ENCODE results near the gene SLC41A1.

SLC41A1 gene

GRCh38 chr1:205791568-205792180 is 21.3 kb downstream of the SLC41A1 start:
- Histone ChIP-seq H3K27ac (ENCODE audit: low read depth in 2 of 2, low read length in 2 of 2) (no peak overlapping the region), H3K4me3 (ENCODE audit: low read length in 2 of 2) (no peak overlapping the region), H3K27me3 (ENCODE audit: control insufficient read depth in 2 of 2, insufficient read depth in 2 of 2, low read length in 2 of 2) (no peaks in the 10 kb centered on the region), H3K36me3 (ENCODE audit: control insufficient read depth in 2 of 2, insufficient read depth in 2 of 2, low read length in 2 of 2) (peaks cover 0 to 11% of the 10 kb centered on the region in 2 donors), H3K9me3 (ENCODE audit: control insufficient read depth in 2 of 2, low read length in 2 of 2) (no peaks in the 10 kb centered on the region), H3K4me1 (ENCODE audit: control insufficient read depth in 2 of 2, insufficient read depth in 2 of 2, low read length in 2 of 2) (no peaks in the 10 kb centered on the region), H3K9ac (ENCODE audit: low read depth in 1 of 2, low read length in 2 of 2) (no peak overlapping the region)

- Histone ChIP-seq H3K27ac (ENCODE audit: low read depth in 2 of 2, low read length in 2 of 2) (no peak overlapping the region), H3K9ac (ENCODE audit: low read depth in 1 of 2, low read length in 2 of 2) (no peak overlapping the region)
Observed at GRCh38 chr1:205787287-205787916, 25.6 kb downstream of the SLC41A1 start.

GRCh38 chr1:205786601-205787000 is 26.4 kb downstream of the SLC41A1 start:
- Histone ChIP-seq H3K27ac (ENCODE audit: low read depth in 2 of 2, low read length in 2 of 2) (no peak overlapping the region), H3K4me3 (ENCODE audit: low read length in 2 of 2) (no peak overlapping the region)

More at GRCh38 chr1:205787287-205787916, 25.6 kb downstream of the SLC41A1 start:
- Histone ChIP-seq H3K9me3 (ENCODE audit: control insufficient read depth in 2 of 2, low read length in 2 of 2) (no peaks in the 10 kb centered on the region), H3K4me1 (ENCODE audit: control insufficient read depth in 2 of 2, insufficient read depth in 2 of 2, low read length in 2 of 2) (no peaks in the 10 kb centered on the region), H3K36me3 (ENCODE audit: control insufficient read depth in 2 of 2, insufficient read depth in 2 of 2, low read length in 2 of 2) (no peaks in the 10 kb centered on the region), H3K4me3 (ENCODE audit: low read length in 2 of 2) (no peak overlapping the region), H3K27me3 (ENCODE audit: control insufficient read depth in 2 of 2, insufficient read depth in 2 of 2, low read length in 2 of 2) (no peaks in the 10 kb centered on the region)

GRCh38 chr1:205785446-205785845 is 27.6 kb downstream of the SLC41A1 start:
- Histone ChIP-seq H3K27ac (ENCODE audit: low read depth in 2 of 2, low read length in 2 of 2) (no peak overlapping the region), H3K4me1 (ENCODE audit: control insufficient read depth in 2 of 2, insufficient read depth in 2 of 2, low read length in 2 of 2) (no peaks in the 10 kb centered on the region), H3K36me3 (ENCODE audit: control insufficient read depth in 2 of 2, insufficient read depth in 2 of 2, low read length in 2 of 2) (no peaks in the 10 kb centered on the region), H3K27me3 (ENCODE audit: control insufficient read depth in 2 of 2, insufficient read depth in 2 of 2, low read length in 2 of 2) (no peaks in the 10 kb centered on the region), H3K4me3 (ENCODE audit: low read length in 2 of 2) (no peak overlapping the region), H3K9me3 (ENCODE audit: control insufficient read depth in 2 of 2, low read length in 2 of 2) (no peaks in the 10 kb centered on the region), H3K9ac (ENCODE audit: low read depth in 1 of 2, low read length in 2 of 2) (no peak overlapping the region)

More at GRCh38 chr1:205786601-205787000, 26.4 kb downstream of the SLC41A1 start:
- no peaks in the 10 kb centered on the region for H3K36me3 ChIP-seq (ENCODE audit: control insufficient read depth in 2 of 2, insufficient read depth in 2 of 2, low read length in 2 of 2)
- H3K4me1 ChIP-seq (ENCODE audit: control insufficient read depth in 2 of 2, insufficient read depth in 2 of 2, low read length in 2 of 2), result no peaks in the 10 kb centered on the region
- no peaks in the 10 kb centered on the region for H3K27me3 ChIP-seq (ENCODE audit: control insufficient read depth in 2 of 2, insufficient read depth in 2 of 2, low read length in 2 of 2)
- no peaks in the 10 kb centered on the region for H3K9me3 ChIP-seq (ENCODE audit: control insufficient read depth in 2 of 2, low read length in 2 of 2)
- no peak overlapping the region for H3K9ac ChIP-seq (ENCODE audit: low read depth in 1 of 2, low read length in 2 of 2)

GRCh38 chr1:205783904-205784303 is 29.1 kb downstream of the SLC41A1 start:
- H3K4me3 ChIP-seq (ENCODE audit: low read length in 2 of 2), result no peak overlapping the region
- H3K9ac ChIP-seq (ENCODE audit: low read depth in 1 of 2, low read length in 2 of 2), result no peak overlapping the region
- H3K36me3 ChIP-seq (ENCODE audit: control insufficient read depth in 2 of 2, insufficient read depth in 2 of 2, low read length in 2 of 2), result no peaks in the 10 kb centered on the region
- no peaks in the 10 kb centered on the region for H3K9me3 ChIP-seq (ENCODE audit: control insufficient read depth in 2 of 2, low read length in 2 of 2)
- no peaks in the 10 kb centered on the region for H3K4me1 ChIP-seq (ENCODE audit: control insufficient read depth in 2 of 2, insufficient read depth in 2 of 2, low read length in 2 of 2)
- H3K27ac ChIP-seq (ENCODE audit: low read depth in 2 of 2, low read length in 2 of 2), result no peak overlapping the region
- no peaks in the 10 kb centered on the region for H3K27me3 ChIP-seq (ENCODE audit: control insufficient read depth in 2 of 2, insufficient read depth in 2 of 2, low read length in 2 of 2)

GRCh38 chr1:205783433-205783795 is 29.6 kb downstream of the SLC41A1 start:
- H3K9me3 ChIP-seq (ENCODE audit: control insufficient read depth in 2 of 2, low read length in 2 of 2), result no peaks in the 10 kb centered on the region
- no peak overlapping the region for H3K4me3 ChIP-seq (ENCODE audit: low read length in 2 of 2)
- no peaks in the 10 kb centered on the region for H3K36me3 ChIP-seq (ENCODE audit: control insufficient read depth in 2 of 2, insufficient read depth in 2 of 2, low read length in 2 of 2)
- H3K9ac ChIP-seq (ENCODE audit: low read depth in 1 of 2, low read length in 2 of 2), result no peak overlapping the region
- H3K27ac ChIP-seq (ENCODE audit: low read depth in 2 of 2, low read length in 2 of 2), result no peak overlapping the region
- H3K27me3 ChIP-seq (ENCODE audit: control insufficient read depth in 2 of 2, insufficient read depth in 2 of 2, low read length in 2 of 2), result no peaks in the 10 kb centered on the region
- H3K4me1 ChIP-seq (ENCODE audit: control insufficient read depth in 2 of 2, insufficient read depth in 2 of 2, low read length in 2 of 2), result no peaks in the 10 kb centered on the region

- H3K27me3 ChIP-seq (ENCODE audit: control insufficient read depth in 2 of 2, insufficient read depth in 2 of 2, low read length in 2 of 2), result no peaks in the 10 kb centered on the region
- H3K4me3 ChIP-seq (ENCODE audit: low read length in 2 of 2), result no peak overlapping the region
- no peaks in the 10 kb centered on the region for H3K36me3 ChIP-seq (ENCODE audit: control insufficient read depth in 2 of 2, insufficient read depth in 2 of 2, low read length in 2 of 2)
- no peaks in the 10 kb centered on the region for H3K9me3 ChIP-seq (ENCODE audit: control insufficient read depth in 2 of 2, low read length in 2 of 2)
- H3K4me1 ChIP-seq (ENCODE audit: control insufficient read depth in 2 of 2, insufficient read depth in 2 of 2, low read length in 2 of 2), result no peaks in the 10 kb centered on the region
- no peak overlapping the region for H3K9ac ChIP-seq (ENCODE audit: low read depth in 1 of 2, low read length in 2 of 2)
- H3K27ac ChIP-seq (ENCODE audit: low read depth in 2 of 2, low read length in 2 of 2), result no peak overlapping the region
Observed at GRCh38 chr1:205782627-205783432, 30.2 kb downstream of the SLC41A1 start.

- no peak overlapping the region for H3K4me3 ChIP-seq (ENCODE audit: low read length in 2 of 2)
- no peak overlapping the region for H3K27ac ChIP-seq (ENCODE audit: low read depth in 2 of 2, low read length in 2 of 2)
- H3K4me1 ChIP-seq (ENCODE audit: control insufficient read depth in 2 of 2, insufficient read depth in 2 of 2, low read length in 2 of 2), result peaks cover 0 to 3% of the 10 kb centered on the region in 2 donors
- no peaks in the 10 kb centered on the region for H3K27me3 ChIP-seq (ENCODE audit: control insufficient read depth in 2 of 2, insufficient read depth in 2 of 2, low read length in 2 of 2)
- no peaks in the 10 kb centered on the region for H3K36me3 ChIP-seq (ENCODE audit: control insufficient read depth in 2 of 2, insufficient read depth in 2 of 2, low read length in 2 of 2)
- H3K9me3 ChIP-seq (ENCODE audit: control insufficient read depth in 2 of 2, low read length in 2 of 2), result no peaks in the 10 kb centered on the region
- no peak overlapping the region for H3K9ac ChIP-seq (ENCODE audit: low read depth in 1 of 2, low read length in 2 of 2)
Observed at GRCh38 chr1:205780335-205780734, 32.7 kb downstream of the SLC41A1 start.

GRCh38 chr1:205777994-205778393 is 35.0 kb downstream of the SLC41A1 start:
- H3K9ac ChIP-seq (ENCODE audit: low read depth in 1 of 2, low read length in 2 of 2), result no peak overlapping the region
- H3K4me1 ChIP-seq (ENCODE audit: control insufficient read depth in 2 of 2, insufficient read depth in 2 of 2, low read length in 2 of 2), result peaks cover 3 to 6% of the 10 kb centered on the region in 2 donors
- no peak overlapping the region for H3K4me3 ChIP-seq (ENCODE audit: low read length in 2 of 2)
- H3K9me3 ChIP-seq (ENCODE audit: control insufficient read depth in 2 of 2, low read length in 2 of 2), result no peaks in the 10 kb centered on the region
- no peak overlapping the region for H3K27ac ChIP-seq (ENCODE audit: low read depth in 2 of 2, low read length in 2 of 2)
- H3K36me3 ChIP-seq (ENCODE audit: control insufficient read depth in 2 of 2, insufficient read depth in 2 of 2, low read length in 2 of 2), result no peaks in the 10 kb centered on the region
- H3K27me3 ChIP-seq (ENCODE audit: control insufficient read depth in 2 of 2, insufficient read depth in 2 of 2, low read length in 2 of 2), result no peaks in the 10 kb centered on the region

GRCh38 chr1:205775717-205776056 is 37.3 kb downstream of the SLC41A1 start:
- Histone ChIP-seq H3K9me3 (ENCODE audit: control insufficient read depth in 2 of 2, low read length in 2 of 2) (no peaks in the 10 kb centered on the region), H3K27ac (ENCODE audit: low read depth in 2 of 2, low read length in 2 of 2) (no peak overlapping the region), H3K9ac (ENCODE audit: low read depth in 1 of 2, low read length in 2 of 2) (no peak overlapping the region), H3K4me3 (ENCODE audit: low read length in 2 of 2) (peak overlapping the region; percentile 89 to 94), H3K36me3 (ENCODE audit: control insufficient read depth in 2 of 2, insufficient read depth in 2 of 2, low read length in 2 of 2) (no peaks in the 10 kb centered on the region), H3K4me1 (ENCODE audit: control insufficient read depth in 2 of 2, insufficient read depth in 2 of 2, low read length in 2 of 2) (peaks cover 3 to 6% of the 10 kb centered on the region in 2 donors), H3K27me3 (ENCODE audit: control insufficient read depth in 2 of 2, insufficient read depth in 2 of 2, low read length in 2 of 2) (no peaks in the 10 kb centered on the region)
